Panc1 (cell line): Measurements from ENCODE around the gene DAB2IP. TPM values are rescaled to one million over a fixed set of nuclear protein-coding genes. Genes with fewer than 3 reads are reported as not detected.

Experiments
- ATAC-seq: fragments of 200-7000 bp; cut with Tn5 transposase; 2 replicates; pipeline ENCODE4 v1.9.1; 2020; ENCODE audit warnings: mild to moderate bottlenecking, moderate library complexity
- BruUV-seq: library from RNA; stranded (reverse); fragments of 400-500 nt; replicated peaks from 2 replicates; lab custom pipeline; 2021; lab: Mats Ljungman, UMichigan
- CTCF ChIA-PET: fragments of 300-600 bp; sonication (Branson Sonifier 250); formaldehyde crosslinking; loops from one replicate; lab custom pipeline; 2022; ENCODE audit warnings: antibody characterized with exemption; lab: Charles Lee
- POLR2A ChIA-PET: fragments of 300-600 bp; sonication (Branson Sonifier 250); formaldehyde crosslinking; loops from one replicate; lab custom pipeline; 2022; ENCODE audit warnings: antibody characterized with exemption; lab: Charles Lee
- DNase-seq: peaks from one replicate; pipeline ENCODE4 v3.0.0-alpha.2; 2010; ENCODE audit warnings: low read depth, low spot score
- H3K27ac ChIP-seq: 2 replicates; pipeline ENCODE4 v1.5.1; 2011; ENCODE audit warnings: mild to moderate bottlenecking, low read length, inconsistent platforms
- H3K27me3 ChIP-seq: fragments of 200-500 bp; sonication (Bioruptor generic); 2 replicates; pipeline ENCODE4 v1.6.0; 2014; ENCODE audit warnings: low read length, inconsistent platforms; ENCODE audit not compliant: control insufficient read depth, insufficient read depth
- H3K36me3 ChIP-seq: fragments of 200-500 bp; sonication (Bioruptor generic); 2 replicates; pipeline ENCODE4 v1.5.1; 2014; ENCODE audit warnings: inconsistent platforms, mild to moderate bottlenecking, low read length, moderate library complexity; ENCODE audit not compliant: control insufficient read depth, insufficient read depth
- H3K4me1 ChIP-seq: 2 replicates; pipeline ENCODE4 v1.5.1; 2011; ENCODE audit warnings: inconsistent platforms, mild to moderate bottlenecking, low read length, moderate library complexity; ENCODE audit not compliant: control insufficient read depth, insufficient read depth
- H3K4me3 ChIP-seq, 2 experiments: 2 replicates each; pipeline ENCODE4 v1.5.1; 2011 to 2012; ENCODE audit warnings: low read depth in 2 of 2, low read length in 2 of 2, mild to moderate bottlenecking in 2 of 2, inconsistent platforms in 1 of 2, moderate library complexity in 1 of 2
- H3K9me3 ChIP-seq: fragments of 200-500 bp; sonication (Bioruptor generic); 2 replicates; pipeline ENCODE4 v1.5.1; 2014; ENCODE audit warnings: low read depth, mild to moderate bottlenecking, inconsistent platforms, low read length, moderate library complexity; ENCODE audit not compliant: control insufficient read depth, insufficient read depth
- CTCF ChIP-seq: fragments of 450-650 bp; IDR thresholded peaks from 2 replicates; pipeline ENCODE4 v1.5.1; 2017; ENCODE audit warnings: mild to moderate bottlenecking
- POLR2AphosphoS5 ChIP-seq: IDR thresholded peaks from 2 replicates; pipeline ENCODE4 v1.6.1; 2012; ENCODE audit warnings: mild to moderate bottlenecking, low read depth, low read length, moderate library complexity
- SIN3A ChIP-seq: IDR thresholded peaks from 2 replicates; pipeline ENCODE4 v1.6.1; 2012; ENCODE audit warnings: low read depth, mild to moderate bottlenecking, low read length, moderate library complexity, borderline replicate concordance; ENCODE audit not compliant: insufficient read depth
- TCF7L2 ChIP-seq: IDR thresholded peaks from 2 replicates; pipeline ENCODE4 v1.6.1; 2011; ENCODE audit warnings: mild to moderate bottlenecking, low read depth, low read length, inconsistent platforms
- in situ Hi-C: cut with HindIII; loops from 2 replicates; pipeline ENCODE4 v1.10.0; 2016; ENCODE audit warnings: low sequenced_read_pairs, low pct_unique_long_range_greater_than_20kb
- intact Hi-C: fragments of 100-400 bp; cut with micrococcal nuclease; formaldehyde crosslinking; loops from one replicate; pipeline ENCODE4 v1.10.0; 2022; ENCODE audit not compliant: unreplicated experiment
- total RNA-seq: library from RNA; stranded (reverse); gene quantifications from one replicate; pipeline ENCODE4 v1.2.1, GENCODE V29; 2021; ENCODE audit not compliant: unreplicated experiment
- TF ChIP-seq, protein P1 (sequence below), 2 experiments: IDR thresholded peaks; 2 replicates each; pipeline ENCODE4 v1.6.1; 2011 to 2012; ENCODE audit warnings: low read depth in 2 of 2, control low read depth in 1 of 2, low read length in 1 of 2, mild to moderate bottlenecking in 1 of 2, moderate library complexity in 1 of 2; ENCODE audit not compliant: insufficient read depth in 1 of 2

Gene DAB2IP
- total RNA-seq, 1 experiment from 2014 or later = 18.4 TPM

GRCh38 chr9:121627427-121627826 is 24.0 kb upstream of the DAB2IP start:
- Histone ChIP-seq H3K4me1 (no peaks in the 10 kb centered on the region), H3K9me3 (no peaks in the 10 kb centered on the region), H3K4me3 (no peak overlapping the region), H3K36me3 (no peaks in the 10 kb centered on the region), H3K27ac (no peak overlapping the region), H3K27me3 (no peaks in the 10 kb centered on the region)
- in situ Hi-C loops = no loop called here
- ChIA-PET CTCF (no interaction called here), POLR2A (no interaction called here)
- DNase-seq = no peak
- no TSS peak for BruUV-seq
- TF ChIP-seq POLR2AphosphoS5 (no peak), SIN3A (no peak), TCF7L2 (no peak), CTCF (no peak)
- TF ChIP-seq, protein P1, sequence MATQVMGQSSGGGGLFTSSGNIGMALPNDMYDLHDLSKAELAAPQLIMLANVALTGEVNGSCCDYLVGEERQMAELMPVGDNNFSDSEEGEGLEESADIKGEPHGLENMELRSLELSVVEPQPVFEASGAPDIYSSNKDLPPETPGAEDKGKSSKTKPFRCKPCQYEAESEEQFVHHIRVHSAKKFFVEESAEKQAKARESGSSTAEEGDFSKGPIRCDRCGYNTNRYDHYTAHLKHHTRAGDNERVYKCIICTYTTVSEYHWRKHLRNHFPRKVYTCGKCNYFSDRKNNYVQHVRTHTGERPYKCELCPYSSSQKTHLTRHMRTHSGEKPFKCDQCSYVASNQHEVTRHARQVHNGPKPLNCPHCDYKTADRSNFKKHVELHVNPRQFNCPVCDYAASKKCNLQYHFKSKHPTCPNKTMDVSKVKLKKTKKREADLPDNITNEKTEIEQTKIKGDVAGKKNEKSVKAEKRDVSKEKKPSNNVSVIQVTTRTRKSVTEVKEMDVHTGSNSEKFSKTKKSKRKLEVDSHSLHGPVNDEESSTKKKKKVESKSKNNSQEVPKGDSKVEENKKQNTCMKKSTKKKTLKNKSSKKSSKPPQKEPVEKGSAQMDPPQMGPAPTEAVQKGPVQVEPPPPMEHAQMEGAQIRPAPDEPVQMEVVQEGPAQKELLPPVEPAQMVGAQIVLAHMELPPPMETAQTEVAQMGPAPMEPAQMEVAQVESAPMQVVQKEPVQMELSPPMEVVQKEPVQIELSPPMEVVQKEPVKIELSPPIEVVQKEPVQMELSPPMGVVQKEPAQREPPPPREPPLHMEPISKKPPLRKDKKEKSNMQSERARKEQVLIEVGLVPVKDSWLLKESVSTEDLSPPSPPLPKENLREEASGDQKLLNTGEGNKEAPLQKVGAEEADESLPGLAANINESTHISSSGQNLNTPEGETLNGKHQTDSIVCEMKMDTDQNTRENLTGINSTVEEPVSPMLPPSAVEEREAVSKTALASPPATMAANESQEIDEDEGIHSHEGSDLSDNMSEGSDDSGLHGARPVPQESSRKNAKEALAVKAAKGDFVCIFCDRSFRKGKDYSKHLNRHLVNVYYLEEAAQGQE (IDR thresholded peaks at IDR 0.05; ENCODE audit: insufficient read depth in 1 of 2, low read depth in 2 of 2, low read length in 1 of 2) = no peak
- ATAC-seq = no peak
- intact Hi-C loops = loop anchor here (10.0 kb wide), 1 partner anchor 73 kb away; no protein-coding TSS in a partner anchor

DNA sequence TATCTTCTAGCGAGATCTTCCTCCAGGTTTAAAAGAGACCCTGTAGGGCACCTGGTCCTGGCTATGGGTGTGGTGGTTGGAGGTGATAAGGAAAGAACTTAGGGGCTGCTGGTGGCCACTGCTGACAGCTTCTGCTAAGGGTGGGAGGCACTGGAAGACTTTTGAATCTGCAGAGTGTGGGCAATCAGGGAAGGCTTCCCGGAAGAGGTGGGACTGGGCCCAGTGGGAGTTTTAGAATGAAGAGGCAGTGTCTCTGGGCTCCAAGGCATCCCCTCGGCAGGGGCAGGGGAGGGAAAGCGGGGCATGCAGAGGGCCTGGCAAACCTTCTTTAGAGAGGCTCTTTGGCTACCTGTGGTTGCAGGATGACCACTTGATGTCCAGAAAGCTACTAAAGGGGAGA is 23.0 kb upstream of the DAB2IP start:
- Histone ChIP-seq H3K9me3 (no peaks in the 10 kb centered on the region), H3K27me3 (no peaks in the 10 kb centered on the region), H3K4me1 (no peaks in the 10 kb centered on the region), H3K27ac (no peak overlapping the region), H3K4me3 (no peak overlapping the region), H3K36me3 (no peaks in the 10 kb centered on the region)
- ChIA-PET CTCF (no interaction called here), POLR2A (no interaction called here)
- intact Hi-C loops (loop anchor here (10.0 kb wide), 1 partner anchor 74 kb away; no protein-coding TSS in a partner anchor), in situ Hi-C loops (no loop called here)
- no TSS peak for BruUV-seq
- ATAC-seq (no peak), DNase-seq (no peak)
- no peak for TF ChIP-seq CTCF
- TF ChIP-seq, protein P1 (IDR thresholded peaks at IDR 0.05; ENCODE audit: insufficient read depth in 1 of 2, low read depth in 2 of 2, low read length in 1 of 2) = no peak
- TF ChIP-seq TCF7L2 = no peak
- no peak for TF ChIP-seq POLR2AphosphoS5
- TF ChIP-seq SIN3A = no peak
